NCI-H1436 (cell line): ENCODE data around the gene SYP.
A peak's percentile ranks its signal among the peaks of the same experiment; 100 is the strongest.
"Not testable (repeated sequence)": the region's sequence is repeated elsewhere in the genome, so short reads cannot be mapped to it uniquely, and the experiment has no call there.

Experiments
- DNase-seq: peaks from one replicate; lab custom pipeline; 2025; lab: John Stamatoyannopoulos, UW

SYP gene

GRCh38 chrX:49189606-49190005 lies 10.4 kb downstream of the SYP start:
- no peak for DNase-seq

GRCh38 chrX:49188468-49189076 lies 11.4 kb downstream of the SYP start:
- no peak for DNase-seq

GRCh38 chrX:49187526-49187925 lies 12.5 kb downstream of the SYP start:
- no peak for DNase-seq

GRCh38 chrX:49187028-49187394 lies 13.0 kb downstream of the SYP start:
- no peak for DNase-seq

- DNase-seq = peak; percentile 43
These were observed 13.6 kb downstream of the SYP start, which contains the start of gene PRICKLE3 for GRCh38 chrX:49186125-49187027. Gene PRICKLE3 (minus strand): TSS chrX:49186373. CDS start chrX:49186297, 76 bp downstream.

GRCh38 chrX:49184294-49185281 lies 15.4 kb downstream of the SYP start:
- peak; percentile 89 for DNase-seq

- no peak for DNase-seq
These were observed 16.2 kb downstream of the SYP start for GRCh38 chrX:49183701-49184281.

GRCh38 chrX:49179358-49179757 lies 20.6 kb downstream of the SYP start:
- DNase-seq = no peak

- no peak for DNase-seq
These were observed 21.5 kb downstream of the SYP start for GRCh38 chrX:49178537-49178936.

GRCh38 chrX:49177873-49178480 lies 22.0 kb downstream of the SYP start:
- no peak for DNase-seq

GRCh38 chrX:49177338-49177833 lies 22.6 kb downstream of the SYP start:
- DNase-seq = no peak

- DNase-seq = no peak
These were observed 23.3 kb downstream of the SYP start for GRCh38 chrX:49176421-49177326.

GRCh38 chrX:49175435-49176274 lies 24.3 kb downstream of the SYP start:
- no peak for DNase-seq

GRCh38 chrX:49174723-49175122 lies 25.3 kb downstream of the SYP start:
- DNase-seq = no peak

- not testable (repeated sequence) for DNase-seq
These were observed 26.4 kb downstream of the SYP start for GRCh38 chrX:49173544-49173943.

- DNase-seq = peak; percentile 43
These were observed 27.7 kb downstream of the SYP start for GRCh38 chrX:49172280-49172780.

- DNase-seq = no peak
These were observed 28.2 kb downstream of the SYP start, which contains the start of gene PLP2 for GRCh38 chrX:49171752-49172279. Gene PLP2 (plus strand): TSS chrX:49171898. CDS start chrX:49172001, 103 bp downstream.

GRCh38 chrX:49167740-49168108 lies 32.3 kb downstream of the SYP start:
- DNase-seq = no peak
